RWPE1 (cell line): ENCODE measurements around the gene PLAU.
"Not testable (repeated sequence)": the region's sequence is repeated elsewhere in the genome, so short reads cannot be mapped to it uniquely, and the experiment has no call there.

ENCODE experiments used
- CTCF ChIA-PET: fragments of 350-600 bp; sonication (Branson Sonifier 250); formaldehyde crosslinking; extraction: SDS; loops from one replicate; lab custom pipeline; 2021; lab: Yijun Ruan, JAX
- POLR2A ChIA-PET: fragments of 400-600 bp; formaldehyde crosslinking; extraction: SDS; loops from one replicate; lab custom pipeline; 2020; ENCODE audit warnings: antibody characterized with exemption; ENCODE audit not compliant: low non-redundant PET; lab: Yijun Ruan, JAX
- DNase-seq: peaks from one replicate; pipeline ENCODE4 v3.0.0; 2012; ENCODE audit warnings: low spot score
- H3K27ac ChIP-seq: fragments of 450-650 bp; 2 replicates; pipeline ENCODE4 v1.5.1; 2017
- CTCF ChIP-seq: fragments of 450-650 bp; conservative IDR thresholded peaks from 2 replicates; pipeline ENCODE4 v1.5.1; 2017; ENCODE audit warnings: low read depth, mild to moderate bottlenecking

PLAU gene

DNA sequence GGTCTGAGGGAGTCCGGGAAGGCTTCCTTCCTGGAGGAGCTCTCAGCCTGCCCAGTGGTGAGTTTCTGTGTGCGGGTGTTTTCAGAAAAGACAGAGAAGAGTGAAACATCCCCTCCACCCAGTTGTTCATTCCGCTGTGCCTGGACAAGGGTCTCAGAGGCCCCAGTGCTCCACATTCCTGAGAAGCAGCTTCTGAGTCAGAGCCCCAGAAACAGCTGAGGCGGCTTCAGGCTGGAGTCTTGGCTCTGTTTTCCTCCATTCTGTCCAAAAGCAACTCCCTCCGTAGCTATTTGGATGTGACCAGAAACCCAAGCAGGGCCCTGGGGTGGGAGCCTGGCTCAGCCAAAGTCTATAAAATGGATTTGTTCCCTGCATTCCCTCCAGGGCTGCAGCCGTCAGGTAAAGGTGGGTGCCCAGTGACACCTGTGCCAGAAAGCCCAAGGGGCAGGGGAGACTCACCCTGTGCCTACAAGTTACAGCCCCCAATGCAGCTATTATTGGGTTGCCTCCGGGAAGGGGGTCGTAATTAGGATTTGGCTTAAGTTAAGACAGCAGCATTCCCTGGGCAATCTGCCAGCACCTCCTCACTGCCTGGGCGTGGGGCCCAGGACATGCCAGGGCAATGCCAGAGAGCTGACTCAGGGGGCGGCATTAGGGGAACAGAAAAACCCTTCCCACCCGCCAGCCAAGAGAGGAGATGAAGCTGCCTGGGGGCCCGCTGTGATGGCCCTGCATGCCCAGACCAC is 23.5 kb upstream of the PLAU start:
- POLR2A ChIA-PET = interaction anchor here (1.0 to 2.9 kb wide), 9 partner anchors 11 to 52 kb away, joined by 3 to 28 read pairs (median 5); partner anchors contain the start of gene PLAU
- H3K27ac ChIP-seq = peak overlapping the region; percentile 99
- peak; percentile 93 for DNase-seq
- CTCF ChIA-PET = interaction anchor here (0.5 to 3.9 kb wide), 18 partner anchors 8 to 194 kb away, joined by 3 to 94 read pairs (median 5); partner anchors contain the start of gene PLAU
- TF ChIP-seq CTCF = no peak

GRCh38 chr10:73888514-73888913 is 22.4 kb upstream of the PLAU start:
- ChIA-PET CTCF (interaction anchor here (0.5 to 3.9 kb wide), 8 partner anchors 9 to 143 kb away, joined by 3 to 94 read pairs (median 4); partner anchors contain the start of gene PLAU), POLR2A (interaction anchor here (1.0 to 2.9 kb wide), 7 partner anchors 10 to 43 kb away, joined by 3 to 28 read pairs (median 5); partner anchors contain the start of gene PLAU)
- DNase-seq = peak; percentile 83
- H3K27ac ChIP-seq = peak overlapping the region; percentile 99
- TF ChIP-seq CTCF = no peak

GRCh38 chr10:73889014-73889413 is 21.9 kb upstream of the PLAU start:
- peak overlapping the region; percentile 99 for H3K27ac ChIP-seq
- DNase-seq = peak; percentile 86
- TF ChIP-seq CTCF = no peak
- ChIA-PET CTCF (interaction anchor here (0.8 to 3.9 kb wide), 6 partner anchors 10 to 51 kb away, joined by 3 to 94 read pairs (median 4); partner anchors contain the start of gene PLAU), POLR2A (interaction anchor here (1.0 to 2.9 kb wide), 5 partner anchors 10 to 28 kb away, joined by 3 to 28 read pairs (median 4); partner anchors contain the start of gene PLAU)

- POLR2A ChIA-PET = interaction anchor here (0.7 to 2.9 kb wide), 4 partner anchors 10 to 27 kb away, joined by 4 to 28 read pairs (median 7); partner anchors contain the start of gene PLAU
Observed at GRCh38 chr10:73889416-73889815, 21.5 kb upstream of the PLAU start.

GRCh38 chr10:73890261-73890660 is 20.7 kb upstream of the PLAU start:
- POLR2A ChIA-PET = interaction anchor here (0.6 kb wide), 3 partner anchors 12 to 110 kb away, joined by 3 to 5 read pairs (median 4); no protein-coding TSS in a partner anchor
- no peak for TF ChIP-seq CTCF
- no peak for DNase-seq
- peak overlapping the region; percentile 99 for H3K27ac ChIP-seq
- CTCF ChIA-PET = interaction anchor here (0.7 to 1.5 kb wide), 2 partner anchors 51 to 67 kb away, joined by 3 to 5 read pairs; no protein-coding TSS in a partner anchor

More at GRCh38 chr10:73889416-73889815, 21.5 kb upstream of the PLAU start:
- DNase-seq = not testable (repeated sequence)
- CTCF ChIA-PET = interaction anchor here (0.6 to 3.9 kb wide), 4 partner anchors 51 to 1197 kb away, joined by 3 to 94 read pairs (median 4); no protein-coding TSS in a partner anchor
- H3K27ac ChIP-seq = peak overlapping the region; percentile 99

GRCh38 chr10:73890830-73891229 is 20.1 kb upstream of the PLAU start:
- ChIA-PET POLR2A (interaction anchor here (0.6 to 0.7 kb wide), 3 partner anchors 19 to 110 kb away, joined by 4 to 8 read pairs (median 5); no protein-coding TSS in a partner anchor), CTCF (interaction anchor here (0.9 to 1.5 kb wide), 2 partner anchors 49 to 50 kb away, joined by 3 to 5 read pairs; no protein-coding TSS in a partner anchor)
- peak overlapping the region; percentile 99 for H3K27ac ChIP-seq
- not testable (repeated sequence) for DNase-seq

- ChIA-PET POLR2A (interaction anchor here (0.7 kb wide), 1 partner anchor 90 kb away, joined by 8 read pairs; no protein-coding TSS in a partner anchor), CTCF (interaction anchor here (0.9 kb wide), 2 partner anchors 48 to 49 kb away, joined by 3 read pairs; no protein-coding TSS in a partner anchor)
- H3K27ac ChIP-seq = peak overlapping the region; percentile 99
- no peak for DNase-seq
- no peak for TF ChIP-seq CTCF
Observed at GRCh38 chr10:73891540-73891939, 19.4 kb upstream of the PLAU start.
